Measurements from ENCODE around the gene NLGN1.

DNA sequence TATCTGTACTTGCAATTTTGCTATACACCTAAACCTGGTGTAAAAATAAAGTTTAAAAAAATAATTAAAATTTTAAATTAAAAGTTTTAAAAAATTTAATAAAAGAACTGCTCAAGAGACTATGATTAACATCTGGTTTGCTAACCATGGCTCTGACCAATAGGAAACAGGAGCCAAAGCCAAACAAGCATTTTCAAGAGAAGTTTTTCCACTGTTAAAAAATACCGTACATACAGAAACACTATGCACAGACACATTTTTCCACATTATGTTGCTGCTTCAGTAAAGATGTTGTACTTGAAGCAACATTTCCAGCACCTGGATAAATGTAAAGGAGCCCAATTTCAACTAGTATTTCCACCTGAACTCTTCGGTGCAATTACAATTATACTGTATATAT lies 917.7 kb downstream of the NLGN1 start:
- TF ChIP-seq ISL1 (CRISPR knock-in tag; IDR thresholded peaks at IDR 0.05) (no peak), SNAI2 (CRISPR knock-in tag; IDR thresholded peaks at IDR 0.05) (no peak)

All from SK-N-SH treated with all-trans-retinoic acid at 6 μM for 48 hours (cell line).